Hematopoietic multipotent progenitor cell treated with erythropoietin and hydrocortisone succinate and interleukin-3 and kit ligand, for 6 days (in vitro differentiated cells): Measurements from ENCODE around the gene YJEFN3.
A peak's percentile ranks its signal among the peaks of the same experiment; 100 is the strongest.

Experiments used
- DNase-seq: peaks from one replicate; pipeline ENCODE4 v3.0.0-alpha.2; 2015

YJEFN3 gene

DNA sequence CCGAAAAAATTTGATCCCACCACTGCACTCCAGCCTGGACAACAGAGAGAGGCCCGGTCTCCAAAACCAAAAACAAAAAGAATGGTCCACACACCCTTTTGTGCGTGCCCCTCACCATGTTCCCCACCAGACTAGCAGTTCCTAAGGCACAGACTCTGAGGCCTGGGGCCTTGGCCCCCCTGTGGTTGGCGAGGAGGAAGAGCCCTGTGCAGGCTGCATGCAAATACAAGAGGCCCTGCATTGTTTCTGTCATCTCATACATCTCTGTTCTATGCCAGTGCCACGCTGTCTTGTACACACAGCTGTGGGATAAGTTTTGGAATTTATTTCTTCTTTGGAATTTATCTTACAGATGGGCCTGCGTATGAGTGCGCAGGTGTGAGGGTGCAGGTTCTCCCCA, 4.7 kb upstream of the YJEFN3 start:
- DNase-seq = no peak

- DNase-seq = no peak
These were observed 2.9 kb upstream of the YJEFN3 start for GRCh38 chr19:19525611-19526380.

DNA sequence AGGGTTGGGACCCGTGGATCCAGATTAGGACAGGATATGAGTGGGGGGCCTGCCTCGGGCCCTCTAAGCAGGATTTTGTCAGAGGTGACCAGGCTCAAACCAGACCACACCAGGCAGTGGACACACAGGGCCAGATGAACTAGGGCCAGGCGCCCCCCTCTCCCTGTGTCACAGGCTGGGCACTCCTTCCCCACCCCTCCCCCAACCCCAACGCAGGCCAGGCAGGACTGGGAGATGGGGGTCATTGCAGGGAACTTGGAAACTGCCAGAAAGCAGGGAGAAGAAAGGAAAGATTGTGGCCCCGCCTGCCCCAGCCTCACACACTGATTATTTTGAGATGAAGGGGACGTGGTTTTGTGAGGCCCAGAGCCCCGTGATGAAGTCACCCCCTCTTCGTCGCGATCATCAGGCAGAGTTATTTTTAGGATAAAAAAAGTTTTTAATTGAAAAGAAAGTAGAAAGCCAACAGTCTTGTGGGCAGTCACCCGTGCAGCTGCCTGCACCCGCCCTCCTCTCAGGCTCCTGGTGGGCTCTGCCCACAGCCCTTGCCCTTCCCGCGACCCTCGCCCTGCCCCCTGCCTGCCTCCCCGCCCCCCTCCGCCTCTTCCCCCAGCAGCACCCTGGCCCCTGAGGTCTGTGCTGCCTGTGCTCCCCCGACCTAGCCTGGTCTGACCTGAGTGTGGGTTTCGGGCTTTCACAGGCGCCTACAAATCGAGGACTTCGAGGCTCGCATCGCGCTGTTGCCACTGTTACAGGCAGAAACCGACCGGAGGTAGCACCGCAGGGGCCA, 1.9 kb upstream of the YJEFN3 start:
- DNase-seq = no peak

GRCh38 chr19:19527371-19527656, 1.4 kb upstream of the YJEFN3 start:
- DNase-seq = no peak

DNA sequence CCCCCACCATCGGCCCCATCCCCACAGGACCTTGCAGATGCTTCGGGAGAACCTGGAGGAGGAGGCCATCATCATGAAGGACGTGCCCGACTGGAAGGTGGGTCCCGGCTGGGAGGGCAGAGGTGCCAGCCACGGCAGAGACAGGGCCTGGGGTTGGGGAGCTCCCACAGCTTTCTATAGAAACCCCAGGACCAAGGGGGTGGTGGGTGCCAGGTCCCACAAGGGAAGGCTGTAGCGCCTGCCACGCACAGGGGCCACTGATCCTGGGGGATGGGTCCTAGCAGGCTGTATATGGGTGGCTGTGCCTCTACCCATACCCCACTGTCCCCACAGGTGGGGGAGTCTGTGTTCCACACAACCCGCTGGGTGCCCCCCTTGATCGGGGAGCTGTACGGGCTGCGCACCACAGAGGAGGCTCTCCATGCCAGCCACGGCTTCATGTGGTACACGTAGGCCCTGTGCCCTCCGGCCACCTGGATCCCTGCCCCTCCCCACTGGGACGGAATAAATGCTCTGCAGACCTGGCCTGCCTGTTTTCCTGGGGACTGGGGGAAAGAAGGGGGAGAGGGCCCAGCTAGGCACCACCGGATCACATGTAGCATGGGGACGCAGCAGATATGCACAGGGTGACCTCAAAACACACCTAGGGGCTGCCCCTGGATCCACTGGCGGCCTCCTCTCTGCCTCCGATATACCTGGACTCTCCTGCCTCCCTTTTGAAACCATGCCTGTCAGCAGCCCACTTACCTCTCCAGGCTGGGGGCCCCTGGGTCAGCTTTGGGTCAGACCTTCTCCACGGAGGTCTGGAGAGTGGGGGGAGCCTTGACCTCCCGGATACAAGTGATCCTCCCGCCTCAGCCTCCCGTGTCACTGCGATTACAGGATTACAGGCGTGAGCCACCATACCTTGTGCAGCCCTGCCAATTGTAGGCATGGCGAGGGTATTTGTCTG, 761 bp upstream of the YJEFN3 start:
- DNase-seq = no peak

- DNase-seq = no peak
These were observed 1.2 kb downstream of the YJEFN3 start for GRCh38 chr19:19529783-19530422.

- no peak for DNase-seq
These were observed 1.7 kb downstream of the YJEFN3 start for GRCh38 chr19:19530423-19530804.

DNA sequence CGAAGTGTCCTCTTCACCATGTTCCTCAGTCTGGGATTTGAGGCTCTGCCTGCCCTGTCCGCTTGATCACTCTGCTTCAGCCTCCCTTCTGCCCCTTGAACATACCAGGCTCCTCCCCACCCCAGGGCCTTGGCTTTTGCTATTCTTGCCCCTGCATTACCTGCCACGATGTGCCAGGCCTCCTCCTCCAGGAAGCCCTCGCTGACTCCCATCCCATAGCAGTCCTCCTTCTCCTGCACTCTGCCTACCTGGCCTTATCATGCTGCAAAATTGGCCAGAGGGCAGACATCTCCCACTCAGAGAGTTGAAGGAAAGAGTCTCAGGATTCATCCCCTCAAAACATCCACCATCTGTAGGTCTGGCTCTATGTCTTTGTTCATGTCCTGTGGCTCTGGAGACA, 2.2 kb downstream of the YJEFN3 start:
- DNase-seq = no peak

GRCh38 chr19:19531951-19532805, 3.5 kb downstream of the YJEFN3 start:
- DNase-seq = peak; percentile 86

GRCh38 chr19:19532806-19533701, 4.3 kb downstream of the YJEFN3 start:
- DNase-seq = no peak

DNA sequence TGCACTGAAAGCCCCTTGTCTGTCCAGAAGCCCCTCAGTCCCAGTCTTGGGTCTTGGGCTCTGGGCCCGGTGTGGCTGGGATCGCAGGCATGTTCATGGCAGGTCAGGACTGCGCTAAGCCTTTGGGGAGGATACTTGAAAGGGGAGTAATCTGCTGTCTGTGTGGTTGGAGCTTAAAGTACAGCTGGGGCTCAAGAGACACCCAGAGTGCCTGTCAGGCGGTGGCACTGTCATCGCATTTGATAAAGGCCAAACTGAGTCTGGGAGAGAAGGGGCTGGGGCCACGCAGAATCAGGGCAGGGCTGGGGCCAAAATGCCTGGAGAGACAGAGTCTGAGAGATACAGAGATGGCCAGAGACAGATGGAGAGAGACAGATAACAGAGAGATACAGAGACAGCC, 5.1 kb downstream of the YJEFN3 start:
- peak; percentile 51 for DNase-seq

DNA sequence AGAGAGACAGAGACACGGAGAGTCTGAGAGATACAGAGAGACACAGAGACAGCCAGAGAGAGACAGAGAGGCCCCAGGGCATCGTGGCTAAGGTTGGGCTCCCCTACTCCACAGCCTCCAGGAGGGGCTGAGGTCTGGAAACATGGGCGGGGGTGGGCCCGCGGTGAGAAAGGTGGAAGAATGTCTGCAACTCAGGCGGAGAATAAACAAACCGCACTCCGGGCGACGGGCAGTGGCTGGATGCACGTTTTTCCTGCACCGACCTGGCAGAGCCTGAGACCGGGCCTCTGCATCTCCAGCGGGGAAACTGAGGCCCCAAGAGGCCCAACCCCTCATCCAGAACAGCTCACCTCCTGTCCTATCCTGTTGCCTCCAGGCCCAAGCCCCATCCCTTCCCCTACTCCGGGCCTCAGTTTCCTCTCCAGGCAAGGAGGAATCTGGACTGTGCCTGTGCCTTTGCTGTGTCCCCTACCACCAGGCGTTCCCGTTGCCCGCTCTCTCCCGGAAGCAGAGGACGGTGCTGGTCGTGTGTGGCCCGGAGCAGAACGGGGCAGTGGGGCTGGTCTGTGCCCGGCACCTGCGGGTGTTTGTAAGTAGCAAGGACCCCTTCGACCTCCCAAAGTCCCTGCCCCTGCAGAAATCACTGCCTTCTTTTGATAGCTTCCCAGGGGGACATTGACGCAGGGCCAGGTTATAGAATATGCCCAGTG, 6.0 kb downstream of the YJEFN3 start:
- DNase-seq = no peak

GRCh38 chr19:19535311-19536191, 6.8 kb downstream of the YJEFN3 start:
- DNase-seq = no peak

- no peak for DNase-seq
These were observed 8.7 kb downstream of the YJEFN3 start for GRCh38 chr19:19537075-19538048.

DNA sequence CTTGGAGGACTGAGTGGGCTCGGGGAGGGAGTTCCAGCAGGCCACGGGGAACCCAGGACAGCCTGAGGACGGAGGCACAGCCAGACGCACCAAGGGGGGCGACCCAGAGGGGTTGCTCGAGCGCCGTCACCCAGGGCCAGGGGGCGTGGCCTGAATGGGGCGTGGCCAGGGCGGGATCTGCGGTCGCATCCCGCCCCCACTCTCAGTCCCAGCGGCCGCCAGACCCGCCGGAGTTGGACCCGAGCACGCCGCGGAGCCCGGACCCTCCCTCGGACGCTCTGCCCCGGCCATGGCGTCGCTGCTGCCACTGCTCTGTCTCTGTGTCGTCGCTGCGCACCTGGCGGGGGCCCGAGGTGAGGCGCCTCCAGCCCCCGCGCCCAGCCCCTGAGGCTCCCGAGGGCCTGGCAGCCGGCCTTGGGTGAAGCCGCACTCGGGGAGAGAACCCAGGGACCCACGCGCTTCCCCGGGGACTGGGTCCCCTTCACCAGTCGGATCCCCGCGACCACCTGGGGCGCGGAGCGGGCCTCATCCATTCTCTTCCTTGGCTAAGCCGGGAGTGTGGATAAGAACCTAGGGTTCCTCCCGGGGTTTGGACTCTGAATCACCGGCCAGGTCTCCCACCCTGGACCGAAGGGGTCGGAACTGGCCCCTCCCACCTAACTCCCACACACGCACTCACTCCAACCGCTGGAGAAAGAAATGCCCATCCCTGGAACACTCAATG, 9.5 kb downstream of the YJEFN3 start, which contains the start of gene CILP2:
Gene CILP2, plus strand, starts transcription at position 205 of the 724 bp plus-strand sequence. Its CDS starts 85 bp downstream, at position 290.
- peak; percentile 48 for DNase-seq

DNA sequence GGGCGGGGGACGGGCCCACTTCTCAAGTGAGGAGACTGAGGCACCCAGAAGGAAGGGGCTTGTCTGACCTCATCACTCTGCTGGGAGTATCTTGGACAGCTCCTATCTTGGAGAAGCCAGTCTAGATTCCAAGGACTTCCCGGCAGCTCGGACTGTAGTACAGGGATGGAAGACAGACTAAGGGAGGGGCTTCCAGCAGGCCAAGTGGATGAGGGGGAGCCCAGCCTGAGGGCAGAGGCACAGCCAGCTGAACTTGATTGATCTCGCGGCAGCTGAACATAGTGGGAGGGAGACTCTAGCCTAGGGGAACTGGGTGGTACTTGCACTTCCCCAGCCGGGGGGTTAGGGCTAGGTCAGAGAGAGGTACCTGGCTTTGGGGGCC, 10.1 kb downstream of the YJEFN3 start:
- DNase-seq = no peak

DNA sequence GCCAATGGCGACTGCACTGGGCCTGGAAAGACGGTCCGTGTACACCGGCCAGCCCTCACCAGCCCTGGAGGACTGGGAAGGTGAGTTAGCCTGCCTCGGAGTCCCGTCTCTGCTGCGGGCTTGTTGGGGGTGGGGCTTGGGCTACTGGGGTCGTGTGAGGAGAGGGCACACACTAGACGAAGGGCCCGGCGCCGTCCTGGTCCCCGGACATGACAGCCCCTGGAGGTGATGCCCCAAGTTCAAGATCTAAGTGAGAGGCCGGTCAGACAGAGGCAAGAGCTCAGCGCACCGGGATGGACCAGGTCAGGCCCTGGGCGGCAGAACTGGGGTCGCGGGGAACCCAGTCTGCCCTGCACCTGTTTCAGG, 11.0 kb downstream of the YJEFN3 start:
- DNase-seq = no peak
